ENCODE measurements around the gene ABR.

DNA sequence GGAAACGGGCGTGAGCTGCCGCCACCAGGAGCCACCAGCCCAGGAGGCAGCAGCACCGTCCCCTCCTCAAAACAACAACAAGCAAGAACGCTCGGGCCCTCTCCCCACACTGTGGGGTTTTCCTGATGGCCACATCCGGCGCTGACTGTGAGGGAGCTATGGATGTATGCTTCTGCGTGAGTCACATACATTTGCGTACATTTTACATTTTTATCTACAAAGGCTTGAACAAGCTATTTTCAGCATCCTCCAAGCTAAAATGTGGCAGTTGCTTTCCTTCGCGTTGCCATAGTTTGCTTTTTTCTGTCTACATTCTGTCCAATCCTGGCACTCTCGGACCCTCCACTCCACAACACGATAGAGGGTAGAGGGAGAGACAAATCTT is 2.0 kb upstream of the ABR start:
- TF ChIP-seq, protein P1, sequence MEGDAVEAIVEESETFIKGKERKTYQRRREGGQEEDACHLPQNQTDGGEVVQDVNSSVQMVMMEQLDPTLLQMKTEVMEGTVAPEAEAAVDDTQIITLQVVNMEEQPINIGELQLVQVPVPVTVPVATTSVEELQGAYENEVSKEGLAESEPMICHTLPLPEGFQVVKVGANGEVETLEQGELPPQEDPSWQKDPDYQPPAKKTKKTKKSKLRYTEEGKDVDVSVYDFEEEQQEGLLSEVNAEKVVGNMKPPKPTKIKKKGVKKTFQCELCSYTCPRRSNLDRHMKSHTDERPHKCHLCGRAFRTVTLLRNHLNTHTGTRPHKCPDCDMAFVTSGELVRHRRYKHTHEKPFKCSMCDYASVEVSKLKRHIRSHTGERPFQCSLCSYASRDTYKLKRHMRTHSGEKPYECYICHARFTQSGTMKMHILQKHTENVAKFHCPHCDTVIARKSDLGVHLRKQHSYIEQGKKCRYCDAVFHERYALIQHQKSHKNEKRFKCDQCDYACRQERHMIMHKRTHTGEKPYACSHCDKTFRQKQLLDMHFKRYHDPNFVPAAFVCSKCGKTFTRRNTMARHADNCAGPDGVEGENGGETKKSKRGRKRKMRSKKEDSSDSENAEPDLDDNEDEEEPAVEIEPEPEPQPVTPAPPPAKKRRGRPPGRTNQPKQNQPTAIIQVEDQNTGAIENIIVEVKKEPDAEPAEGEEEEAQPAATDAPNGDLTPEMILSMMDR (IDR thresholded peaks at IDR 0.05), result no peak
- TF ChIP-seq EZH2 (IDR thresholded peaks at IDR 0.05), result no peak
- no peak for TF ChIP-seq EZH2phosphoT487 (IDR thresholded peaks at IDR 0.05)
